ENCODE measurements around the gene DFFA.

- TF ChIP-seq EZH2 (IDR thresholded peaks at IDR 0.05; ENCODE audit: borderline replicate concordance, low read depth, low read length, severe bottlenecking) (no peak), POLR2A (IDR thresholded peaks at IDR 0.05; ENCODE audit: low read depth, low read length) (no peak), POLR2AphosphoS5 (IDR thresholded peaks at IDR 0.05; ENCODE audit: insufficient read depth, low read depth, low read length) (no peak)
Measured at GRCh38 chr1:10515976-10516750, 43.8 kb upstream of the DFFA start.
